HG03196 (cell line): ENCODE measurements around the gene CARD8.

Experiments used
- ATAC-seq: cut with Tn5 transposase; IDR thresholded peaks from one replicate; pipeline ENCODE4 v1.9.1; 2021; ENCODE audit not compliant: unreplicated experiment

Gene CARD8

DNA sequence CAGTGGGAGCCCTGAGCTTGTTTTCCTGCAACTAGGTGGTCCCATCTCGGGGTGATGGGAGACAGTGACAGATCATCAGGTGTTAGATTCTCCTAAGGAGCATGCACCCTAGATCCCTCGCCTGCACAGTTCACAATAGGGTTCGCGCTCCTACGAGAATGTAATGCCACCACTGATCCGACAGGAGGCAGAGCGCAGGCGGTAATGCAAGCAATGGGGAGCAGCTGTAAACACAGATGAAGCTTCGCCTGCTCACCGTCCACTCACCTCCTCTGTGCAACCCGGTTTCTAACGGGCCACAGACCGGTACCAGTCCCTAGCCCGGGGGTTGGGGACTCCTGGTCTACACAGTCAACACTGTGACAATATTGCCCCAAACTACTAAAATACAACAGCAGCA, 38.8 kb downstream of the CARD8 start:
- no peak for ATAC-seq

DNA sequence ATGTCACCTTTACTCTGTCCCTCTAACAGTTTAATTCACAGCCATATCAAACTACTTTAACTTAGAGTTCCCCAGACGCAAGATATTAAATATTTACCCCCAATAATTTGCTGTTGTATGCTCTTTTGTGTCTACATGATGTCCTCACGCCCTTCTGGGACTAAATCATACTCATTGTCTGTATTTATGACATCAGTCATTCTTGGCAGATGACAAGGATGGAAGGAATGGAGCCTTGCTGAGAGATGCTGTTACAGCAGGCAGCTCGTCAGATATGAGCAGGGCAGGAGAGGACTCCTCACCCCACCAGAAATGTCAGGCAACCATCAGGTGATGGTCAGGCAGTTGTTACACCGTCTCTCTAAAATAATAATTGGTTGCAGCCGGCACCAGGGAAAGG, 41.8 kb downstream of the CARD8 start:
- ATAC-seq: no peak

DNA sequence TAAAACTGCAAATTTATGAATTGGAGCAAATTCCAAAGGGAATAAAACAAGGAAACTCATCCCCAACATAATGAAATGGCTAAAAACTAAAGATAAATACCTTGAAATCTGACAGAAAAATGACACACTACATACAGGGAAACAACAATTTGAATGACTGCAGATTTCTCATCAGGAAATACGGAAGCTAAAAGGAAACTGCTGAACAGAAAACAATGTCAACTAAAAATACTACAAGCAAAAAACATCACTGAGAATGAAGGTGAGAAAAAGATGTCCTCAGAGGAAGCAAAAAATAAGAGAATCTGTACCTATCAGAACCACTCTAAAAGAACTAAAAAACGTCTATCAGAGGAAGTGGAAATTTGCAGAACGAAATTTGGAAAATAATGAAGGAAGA, 45.7 kb downstream of the CARD8 start:
- ATAC-seq: no peak

DNA sequence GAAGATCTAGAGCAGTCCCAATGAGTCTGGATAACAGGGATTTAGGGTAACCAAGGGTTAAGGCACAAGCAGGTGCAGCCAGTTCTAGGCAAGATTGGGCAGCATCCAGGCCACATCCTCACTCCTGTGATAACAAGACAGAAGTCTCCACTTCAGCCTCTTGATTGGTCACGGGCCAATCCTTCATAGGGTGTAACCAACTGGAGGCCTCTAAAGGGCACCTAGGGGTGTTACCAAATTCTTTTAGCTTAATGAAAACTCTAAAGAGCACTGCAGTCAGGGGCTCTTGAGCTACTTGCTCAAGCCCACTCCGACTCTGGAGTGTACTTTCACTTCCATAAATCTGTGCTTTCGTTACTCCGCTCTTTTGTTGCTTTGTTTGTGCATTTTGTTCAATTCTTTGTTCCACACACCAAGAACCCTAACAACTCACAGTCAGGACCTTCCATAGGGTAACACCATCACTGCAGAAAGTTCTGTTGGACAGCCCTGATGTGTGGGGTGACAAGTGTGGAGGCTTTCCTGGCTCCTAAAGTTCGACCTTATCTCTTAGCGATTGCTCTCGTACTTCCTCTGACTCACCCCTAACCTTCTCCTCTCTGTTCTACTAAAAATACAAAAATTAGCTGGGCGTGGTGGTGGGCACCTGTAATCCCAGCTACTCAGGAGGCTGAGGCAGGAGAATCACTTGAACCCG, 49.2 kb downstream of the CARD8 start:
- no peak for ATAC-seq

DNA sequence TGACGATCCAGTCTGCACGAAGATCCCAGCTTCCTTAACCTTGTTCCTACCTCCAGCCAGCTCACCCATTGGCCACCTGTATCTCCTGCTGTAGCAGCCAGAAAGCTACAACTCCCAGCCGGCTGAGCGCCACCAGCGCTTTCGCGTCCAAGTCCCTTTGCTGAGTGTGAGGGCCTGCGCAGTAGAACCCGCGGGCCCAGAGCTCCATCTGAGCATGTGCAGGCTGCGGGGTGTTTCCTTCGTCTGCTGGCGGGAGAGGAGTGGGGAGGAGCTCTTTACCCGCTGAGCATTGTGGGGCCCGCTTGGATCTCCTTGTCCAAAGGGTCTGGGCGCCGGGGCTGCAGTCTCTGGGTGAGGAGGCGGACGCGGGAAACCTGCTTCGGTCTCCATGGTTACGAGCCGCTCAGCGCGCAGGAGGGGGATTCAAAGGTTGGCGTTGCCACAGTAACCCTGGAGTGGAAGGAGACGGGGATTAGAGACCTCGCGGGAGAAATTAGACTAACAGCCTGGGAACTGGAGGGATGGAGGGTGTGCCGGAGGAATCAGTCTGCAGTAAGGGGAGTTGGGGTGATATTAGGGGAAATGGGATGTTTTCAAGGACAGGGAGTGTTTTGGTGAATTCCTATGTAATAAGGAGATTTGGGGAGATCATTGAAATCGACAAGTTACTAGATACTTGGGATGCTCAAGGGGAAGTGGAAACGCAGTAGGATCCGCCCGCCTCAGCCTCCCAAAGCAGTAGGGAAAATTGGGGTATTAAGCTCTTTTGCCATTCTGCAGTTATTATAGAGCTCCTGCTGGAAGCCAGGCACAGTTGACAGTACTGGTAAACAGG, 51.7 kb downstream of the CARD8 start:
- ATAC-seq: peak; percentile 90

DNA sequence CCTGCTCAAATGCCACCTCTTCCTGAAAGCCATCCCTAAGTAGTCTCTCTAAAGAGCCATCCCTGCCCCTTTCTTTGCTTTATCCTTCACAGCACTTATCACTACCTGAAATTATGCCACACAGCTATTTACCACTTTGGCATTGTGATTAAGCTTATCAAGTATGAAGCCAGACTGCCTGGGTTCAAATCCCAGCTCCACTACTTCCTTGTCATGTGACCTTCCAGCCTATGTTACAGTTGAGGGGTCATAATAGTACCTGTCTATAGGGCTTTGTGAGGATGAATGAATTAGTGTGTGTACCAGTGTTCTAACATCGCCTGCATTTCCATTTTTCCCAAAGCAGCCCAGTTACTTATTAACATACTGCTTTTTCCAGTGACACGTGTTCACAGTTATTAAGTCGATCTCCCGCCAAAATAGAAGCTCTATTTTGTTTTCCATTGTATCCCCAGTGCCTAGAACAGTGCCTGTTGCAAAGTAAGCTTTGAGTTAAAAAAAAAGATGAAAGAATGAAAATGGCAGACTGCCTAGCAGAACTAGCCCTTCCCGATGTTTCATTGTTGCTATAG, 52.4 kb downstream of the CARD8 start:
- ATAC-seq: no peak

DNA sequence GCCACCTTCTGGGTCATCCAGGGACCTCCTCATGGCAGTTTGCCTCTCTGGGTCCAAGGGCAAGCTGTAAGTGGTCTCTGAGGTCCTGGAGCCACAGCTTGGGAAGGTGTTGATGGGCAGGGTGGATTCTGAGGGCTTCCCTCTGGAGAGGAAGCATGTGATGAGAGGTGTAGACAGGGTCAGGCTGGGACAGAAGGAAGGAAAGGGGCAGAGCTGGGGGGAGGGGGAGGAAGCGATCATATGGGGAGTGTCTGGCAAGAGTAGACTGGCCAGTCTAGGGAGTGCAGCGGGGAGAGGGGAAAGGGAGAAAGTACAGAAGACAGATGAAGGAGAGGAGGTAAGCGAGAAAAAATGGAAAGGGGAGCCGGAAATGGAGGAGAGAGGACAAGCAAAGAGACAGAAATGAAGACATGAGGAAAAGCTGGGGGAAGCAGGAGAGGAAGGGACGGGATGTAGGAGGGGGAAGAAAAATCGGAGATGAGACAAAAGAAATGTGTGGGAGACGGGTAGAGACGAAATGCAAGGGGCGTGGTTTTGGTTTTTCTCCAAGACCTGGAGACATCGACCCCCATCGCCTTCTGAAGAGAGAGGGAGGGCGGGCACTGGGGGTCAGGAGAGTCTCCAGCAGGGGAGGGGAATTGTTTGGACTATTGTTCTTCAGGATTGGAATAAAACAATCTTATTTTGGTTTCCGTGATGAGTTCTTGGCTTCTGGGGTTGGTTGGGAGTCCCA, 58.6 kb downstream of the CARD8 start:
- ATAC-seq: no peak

DNA sequence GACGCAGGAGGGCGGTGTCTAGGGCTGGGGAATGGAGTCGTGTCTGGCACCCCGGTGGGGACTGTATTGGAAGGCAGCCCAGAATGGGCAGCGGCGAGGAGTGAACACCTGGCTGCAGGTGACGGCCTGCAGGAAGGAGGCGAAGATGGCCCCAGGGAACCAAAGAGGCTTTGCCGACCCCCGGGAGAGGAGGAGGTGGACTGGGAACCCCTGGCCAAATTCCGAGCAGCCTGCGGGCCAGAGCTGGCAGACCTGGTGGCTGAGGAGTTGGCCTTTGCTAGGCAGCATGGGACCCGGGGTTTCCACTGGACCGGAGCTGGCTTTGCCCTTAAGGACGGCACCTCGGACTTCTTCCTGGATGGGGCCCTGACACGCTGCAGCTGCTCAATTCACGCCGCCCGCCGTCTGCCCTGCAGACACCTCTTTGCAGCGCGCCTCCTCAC, 59.4 kb downstream of the CARD8 start:
- ATAC-seq: no peak

DNA sequence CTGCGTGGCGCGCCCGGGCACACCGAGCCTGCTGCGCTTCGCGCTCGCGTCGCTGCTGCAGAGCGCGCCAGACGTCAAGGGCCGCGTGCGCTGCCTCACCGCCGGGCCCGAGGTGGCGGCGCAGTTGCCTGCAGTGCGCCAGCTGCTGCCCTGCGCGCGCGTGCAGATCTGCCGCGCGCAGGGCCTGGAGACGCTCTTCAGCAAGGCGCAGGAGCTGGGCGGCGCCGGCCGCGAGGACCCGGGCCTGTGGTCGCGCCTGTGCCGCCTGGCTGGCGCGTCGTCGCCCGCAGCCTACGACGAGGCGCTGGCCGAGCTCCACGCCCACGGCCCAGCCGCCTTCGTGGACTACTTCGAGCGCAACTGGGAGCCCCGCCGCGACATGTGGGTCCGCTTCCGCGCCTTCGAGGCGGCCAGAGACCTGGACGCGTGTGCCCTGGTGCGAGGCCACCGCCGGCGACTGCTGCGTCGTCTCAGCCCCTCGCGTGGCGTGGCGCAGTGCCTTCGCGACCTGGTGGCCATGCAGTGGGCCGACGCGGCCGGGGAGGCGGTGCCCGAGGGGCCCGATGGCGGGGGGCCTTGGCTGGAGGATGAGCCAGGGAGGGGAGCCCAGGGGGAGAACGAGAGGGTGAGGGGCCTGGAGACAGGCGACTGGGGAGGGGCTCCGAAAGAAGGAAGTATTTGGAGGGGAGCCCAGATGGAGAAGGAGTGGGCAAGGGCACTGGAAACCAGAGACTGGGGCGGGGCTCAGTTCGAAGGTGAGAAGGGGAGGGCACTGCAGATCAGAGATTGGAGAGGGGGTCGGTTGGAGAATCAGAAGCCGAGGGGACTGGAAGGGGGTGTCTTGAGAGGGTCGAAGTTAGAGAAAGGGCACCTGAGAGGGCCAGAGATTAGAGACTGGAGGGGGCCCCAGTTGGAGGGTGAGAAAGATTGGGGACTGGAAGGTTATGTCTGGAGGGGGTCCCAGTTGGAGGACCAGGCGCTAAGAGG, 60.6 kb downstream of the CARD8 start:
- ATAC-seq: no peak

DNA sequence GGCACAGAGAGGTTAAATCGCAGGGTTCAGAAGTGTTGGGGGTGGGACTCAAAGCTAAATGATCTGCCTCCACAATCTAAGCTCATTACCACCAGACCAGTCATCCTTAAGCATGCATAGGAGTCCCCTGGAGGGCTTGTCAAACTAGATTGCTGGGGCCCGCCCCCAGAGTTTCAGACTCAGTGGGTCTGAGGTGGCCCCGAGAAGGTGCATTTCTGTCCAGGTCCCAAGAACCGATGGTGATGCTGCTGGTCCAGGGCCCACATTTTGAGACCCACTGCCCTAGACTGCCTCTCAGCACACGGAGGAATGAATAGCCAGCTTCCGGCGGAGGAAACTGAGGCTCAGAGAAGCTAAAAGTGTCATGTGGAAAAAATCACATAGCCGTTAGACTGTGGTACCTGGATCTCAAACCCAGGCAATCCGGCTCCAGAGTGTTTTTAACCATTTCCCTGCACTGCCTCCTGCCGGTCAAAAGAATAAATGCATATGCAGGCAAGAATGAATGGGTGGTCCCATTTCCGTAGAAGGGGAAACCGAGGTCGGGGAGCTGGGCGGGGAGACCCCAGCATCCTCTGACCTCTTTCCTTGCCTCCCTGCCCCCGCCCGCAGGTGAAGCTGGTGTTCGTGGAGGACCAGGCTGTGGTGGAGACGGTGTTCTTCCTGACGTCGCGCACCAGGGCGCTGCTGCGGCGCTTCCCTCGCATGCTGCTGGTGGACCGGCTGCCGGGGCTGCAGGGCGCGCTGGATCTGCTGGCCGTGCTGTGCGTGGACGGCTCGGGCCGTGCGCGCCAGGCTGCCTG, 61.5 kb downstream of the CARD8 start:
- no peak for ATAC-seq

DNA sequence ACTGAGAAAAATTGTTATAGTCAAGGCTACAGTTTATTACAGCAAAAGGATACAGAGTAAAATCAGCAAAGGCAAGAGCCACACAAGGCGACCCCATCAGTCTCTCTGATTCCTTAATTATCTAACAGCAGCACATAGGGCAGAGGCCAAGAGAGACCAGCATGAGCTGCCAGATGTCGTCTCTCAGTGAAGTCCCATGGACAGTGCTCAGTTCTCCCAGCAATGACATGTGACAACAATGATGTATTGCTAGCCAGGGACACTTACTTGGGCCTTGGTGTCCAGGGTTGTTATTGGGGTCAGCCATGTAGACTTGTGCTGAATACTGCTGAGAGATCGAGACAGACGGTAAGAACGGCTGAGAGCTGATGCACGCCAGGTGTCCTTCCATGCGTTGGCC, 63.0 kb downstream of the CARD8 start:
- no peak for ATAC-seq

DNA sequence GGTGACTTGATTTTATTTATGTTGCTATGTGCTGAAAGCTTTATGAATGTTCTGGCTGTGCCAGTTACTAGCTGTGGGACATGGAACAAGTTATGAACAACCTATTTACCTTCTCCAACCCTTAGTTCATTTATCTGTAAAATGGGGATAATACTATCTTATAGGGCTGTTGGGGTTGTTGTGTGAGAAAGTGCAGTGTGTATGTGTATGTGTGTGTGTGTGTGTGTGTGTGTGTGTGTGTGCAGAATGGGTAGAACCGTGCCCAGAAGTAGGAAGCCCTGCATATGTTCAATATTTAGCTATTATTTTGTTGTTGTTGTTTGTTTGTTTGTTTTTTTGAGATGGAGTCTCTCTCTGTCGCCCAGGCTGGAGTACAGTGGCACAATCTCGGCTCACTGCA, 64.8 kb downstream of the CARD8 start:
- ATAC-seq: no peak

DNA sequence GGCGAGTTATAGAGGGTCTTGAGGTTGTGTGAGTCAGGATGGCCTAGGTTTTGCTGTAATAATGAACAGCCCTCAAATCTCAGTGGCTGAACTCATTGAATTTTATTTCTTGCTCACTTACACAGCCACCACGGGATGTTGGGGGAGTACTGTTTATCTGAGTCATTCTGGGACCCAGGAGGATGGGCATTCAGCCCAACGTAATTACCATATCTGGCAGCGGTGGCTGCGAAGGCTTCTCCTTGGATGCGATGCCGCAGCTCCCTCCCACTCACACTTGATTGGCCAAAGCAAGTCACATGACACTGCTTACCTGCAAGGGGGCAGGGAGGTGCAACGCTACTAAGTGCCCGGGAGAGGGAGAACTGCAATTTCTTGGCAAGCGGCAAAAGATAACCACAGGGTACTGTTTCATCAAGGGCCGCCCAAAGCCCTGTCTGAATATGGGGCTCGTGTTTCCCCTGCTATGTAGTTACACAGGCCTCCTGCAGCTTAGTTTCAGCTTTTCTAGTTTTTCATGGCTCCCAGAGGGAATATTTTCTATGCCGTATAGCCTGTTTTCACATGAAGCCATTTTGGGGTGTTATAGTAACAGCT, 65.3 kb downstream of the CARD8 start:
- no peak for ATAC-seq

DNA sequence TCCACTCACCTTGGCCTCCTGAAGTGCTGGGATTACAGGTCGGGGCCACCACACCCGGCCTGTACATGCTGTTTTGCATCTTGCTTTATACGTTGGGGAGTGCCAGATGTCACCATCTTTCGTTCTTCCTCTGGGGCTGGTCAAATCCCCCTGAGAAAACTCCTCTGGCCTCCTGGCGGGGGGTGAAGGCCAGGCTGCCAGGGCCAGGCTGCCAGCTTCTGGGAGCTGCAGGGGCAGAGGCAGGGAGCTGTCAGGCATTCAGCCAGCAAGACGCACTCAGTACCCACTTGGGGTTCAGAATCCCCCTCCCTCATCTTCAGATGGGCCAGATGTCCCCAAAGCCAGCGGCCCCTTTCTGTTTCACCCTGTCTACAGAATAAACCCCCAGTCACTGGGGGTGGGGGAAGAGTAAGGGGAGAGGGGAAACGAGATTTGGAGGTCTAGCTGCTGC, 69.1 kb downstream of the CARD8 start:
- peak; percentile 53 for ATAC-seq

DNA sequence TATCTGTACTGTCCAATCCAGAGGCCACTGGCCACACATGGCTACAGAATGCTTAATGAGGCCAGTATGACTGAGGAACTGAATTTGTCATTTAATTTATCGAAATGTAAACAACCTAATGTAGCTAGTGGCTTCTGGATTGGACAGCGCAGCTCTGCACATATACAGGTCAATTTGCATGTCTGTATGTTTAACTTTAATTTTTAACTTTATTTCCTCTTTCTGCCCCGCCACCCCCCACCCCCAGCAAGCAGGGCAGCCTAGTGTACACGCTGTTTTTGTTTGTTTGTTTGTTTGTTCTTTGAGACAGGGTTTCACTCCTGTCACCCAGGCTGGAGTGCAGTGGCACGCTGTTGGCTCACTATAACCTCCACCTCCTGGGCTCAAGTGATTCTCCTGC, 69.7 kb downstream of the CARD8 start:
- ATAC-seq: peak; percentile 41

DNA sequence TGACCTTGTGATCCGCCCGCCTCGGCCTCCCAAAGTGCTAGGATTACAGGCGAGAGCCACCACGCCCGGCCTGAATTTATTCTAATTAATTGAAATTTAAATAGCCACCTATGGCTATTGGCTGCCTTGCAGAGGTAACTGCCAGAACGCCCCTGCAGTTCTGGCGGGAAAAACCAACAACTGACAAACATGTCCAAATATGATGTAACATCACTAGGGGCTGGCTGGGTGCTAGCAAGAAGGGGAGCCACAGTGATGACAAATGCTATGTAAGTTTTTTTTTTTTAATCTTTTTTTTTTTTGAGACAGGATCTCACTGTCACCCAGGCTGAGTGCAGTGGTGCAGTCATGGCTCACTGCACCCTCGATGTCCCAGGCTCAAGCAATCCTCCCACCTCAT, 72.4 kb downstream of the CARD8 start:
- no peak for ATAC-seq

DNA sequence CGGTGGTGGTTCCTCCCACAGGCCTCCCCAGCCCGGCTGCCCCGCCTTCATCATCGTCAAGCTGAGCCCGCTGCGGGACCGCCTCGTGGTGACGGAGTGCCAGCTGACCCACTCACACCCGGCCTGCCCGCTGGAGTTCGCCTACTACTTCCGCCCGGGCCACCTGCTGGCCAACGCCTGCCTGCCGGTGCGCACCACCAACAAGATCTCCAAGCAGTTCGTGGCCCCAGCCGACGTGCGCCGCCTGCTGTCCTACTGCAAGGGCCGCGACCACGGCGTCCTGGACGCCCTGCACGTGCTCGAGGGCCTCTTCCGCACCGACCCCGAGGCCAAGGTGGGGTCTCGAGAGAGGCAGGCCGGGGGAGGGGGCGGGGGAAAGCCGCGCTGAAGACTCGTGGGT, 73.3 kb downstream of the CARD8 start:
- no peak for ATAC-seq

DNA sequence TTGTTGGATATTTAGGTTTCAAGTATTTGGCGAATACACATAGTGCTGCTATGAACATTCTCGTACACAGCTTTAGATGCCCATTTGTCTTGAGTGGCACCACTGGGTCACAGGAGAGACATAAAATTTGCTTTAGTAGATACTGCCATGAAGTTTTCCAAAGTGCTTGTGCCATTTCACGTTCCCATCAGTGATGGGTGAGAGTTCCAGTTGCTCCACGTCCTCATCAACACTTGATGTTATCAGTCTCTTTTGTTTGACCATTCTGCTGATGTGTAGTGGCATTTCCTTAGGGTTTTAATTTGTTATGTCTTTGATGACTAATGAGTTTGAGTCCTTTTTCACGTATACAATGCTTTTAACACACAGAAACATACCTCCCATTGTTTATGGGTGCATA, 74.2 kb downstream of the CARD8 start:
- ATAC-seq: no peak

DNA sequence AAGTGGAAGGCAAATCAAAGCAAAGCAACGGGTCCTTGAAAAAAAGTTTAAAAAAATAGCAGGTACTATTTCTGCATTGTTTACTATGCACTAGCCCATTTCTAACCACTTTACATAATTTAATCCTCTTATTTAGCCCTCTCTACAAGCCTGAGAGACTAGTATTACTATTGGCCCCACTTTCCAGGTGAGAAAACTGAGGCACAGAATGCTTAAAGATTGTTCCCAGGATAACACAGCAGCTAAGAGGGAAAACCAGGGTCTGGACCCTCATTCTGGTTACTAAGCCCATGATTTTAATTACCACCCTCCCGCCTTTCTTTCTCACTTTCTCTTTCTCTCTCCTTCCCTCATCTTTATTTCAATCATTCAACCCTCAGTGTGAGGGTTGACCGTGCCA, 79.5 kb downstream of the CARD8 start:
- no peak for ATAC-seq
